Upper lobe of right lung (tissue), 1 donor: ENCODE data around the gene PRDM16. TPM values are rescaled to one million over a fixed set of nuclear protein-coding genes. Genes with fewer than 3 reads are reported as not detected.

Source experiments
- ATAC-seq: fragments of 200-7000 bp; cut with Tn5 transposase; one replicate; pipeline ENCODE4 v1.9.1; 2020; ENCODE audit warnings: mild to moderate bottlenecking, moderate library complexity
- DNase-seq: peaks from one replicate; pipeline ENCODE4 v3.0.0-alpha.2; 2020
- H3K27ac ChIP-seq: fragments of 200-600 bp; one replicate; pipeline ENCODE4 v1.8.0; 2022
- H3K27me3 ChIP-seq: fragments of 200-600 bp; one replicate; pipeline ENCODE4 v1.8.0; 2022; ENCODE audit warnings: mild to moderate bottlenecking
- H3K36me3 ChIP-seq: fragments of 200-600 bp; one replicate; pipeline ENCODE4 v1.8.0; 2022
- H3K4me1 ChIP-seq: fragments of 200-600 bp; one replicate; pipeline ENCODE4 v1.8.0; 2022
- H3K4me3 ChIP-seq: fragments of 200-600 bp; one replicate; pipeline ENCODE4 v1.8.0; 2022; ENCODE audit warnings: mild to moderate bottlenecking
- H3K9me3 ChIP-seq: fragments of 200-600 bp; one replicate; pipeline ENCODE4 v1.8.0; 2022
- intact Hi-C: fragments of 100-400 bp; cut with DNase I; formaldehyde crosslinking; loops from one replicate; pipeline ENCODE4 v1.11.0; 2022
- total RNA-seq: library from RNA; stranded (reverse); fragmentation: NEBNext Ultra II Directional; extraction: Animal tissue kit (Norgen Biotek cat#: 25700); gene quantifications from one replicate; pipeline ENCODE4 v1.2.1, GENCODE V29; 2021
- TF ChIP-seq, protein P1 (sequence below): fragments of 200-600 bp; IDR thresholded peaks from one replicate; pipeline ENCODE4 v1.8.0; 2022; ENCODE audit warnings: antibody characterized with exemption
- donor health status: DM: no; HTN: yes; CAD: no; lungs with severe emphysema.

PRDM16 gene
- total RNA-seq, 1 donor from 2014 or later = 21.0 TPM

DNA sequence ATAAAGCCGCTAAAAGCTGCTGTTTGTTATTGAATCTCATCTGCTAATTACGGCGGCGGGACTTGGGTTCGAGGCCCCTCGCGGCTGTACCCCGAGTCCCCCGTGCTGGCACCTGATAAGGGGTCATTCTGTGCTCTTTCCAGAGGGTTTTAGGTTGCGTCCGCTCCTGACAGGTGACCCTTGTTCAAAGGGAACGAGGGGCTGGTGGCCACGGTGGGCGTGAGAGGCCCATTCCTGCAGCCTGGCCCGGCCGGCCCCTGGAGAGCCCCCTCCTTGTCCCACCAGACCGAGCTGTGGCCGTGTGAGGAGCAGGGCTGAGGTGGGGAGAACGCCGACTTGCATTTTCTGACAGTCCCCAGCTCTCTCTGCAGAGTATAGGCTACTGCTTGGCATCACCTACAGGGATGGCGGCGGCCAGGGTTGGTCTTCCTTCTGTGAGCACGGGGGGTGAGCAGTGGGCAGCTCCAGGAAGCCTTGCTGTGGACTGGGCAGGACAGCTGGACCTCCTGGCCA lies 12.2 kb downstream of the PRDM16 start:
- Histone ChIP-seq H3K4me3 (no peak overlapping the region), H3K36me3 (no peaks in the 10 kb centered on the region), H3K27ac (no peak overlapping the region), H3K4me1 (peaks cover 17% of the 10 kb centered on the region), H3K9me3 (no peaks in the 10 kb centered on the region), H3K27me3 (peaks cover 10% of the 10 kb centered on the region)
- intact Hi-C loops = no loop called here
- TF ChIP-seq, protein P1, sequence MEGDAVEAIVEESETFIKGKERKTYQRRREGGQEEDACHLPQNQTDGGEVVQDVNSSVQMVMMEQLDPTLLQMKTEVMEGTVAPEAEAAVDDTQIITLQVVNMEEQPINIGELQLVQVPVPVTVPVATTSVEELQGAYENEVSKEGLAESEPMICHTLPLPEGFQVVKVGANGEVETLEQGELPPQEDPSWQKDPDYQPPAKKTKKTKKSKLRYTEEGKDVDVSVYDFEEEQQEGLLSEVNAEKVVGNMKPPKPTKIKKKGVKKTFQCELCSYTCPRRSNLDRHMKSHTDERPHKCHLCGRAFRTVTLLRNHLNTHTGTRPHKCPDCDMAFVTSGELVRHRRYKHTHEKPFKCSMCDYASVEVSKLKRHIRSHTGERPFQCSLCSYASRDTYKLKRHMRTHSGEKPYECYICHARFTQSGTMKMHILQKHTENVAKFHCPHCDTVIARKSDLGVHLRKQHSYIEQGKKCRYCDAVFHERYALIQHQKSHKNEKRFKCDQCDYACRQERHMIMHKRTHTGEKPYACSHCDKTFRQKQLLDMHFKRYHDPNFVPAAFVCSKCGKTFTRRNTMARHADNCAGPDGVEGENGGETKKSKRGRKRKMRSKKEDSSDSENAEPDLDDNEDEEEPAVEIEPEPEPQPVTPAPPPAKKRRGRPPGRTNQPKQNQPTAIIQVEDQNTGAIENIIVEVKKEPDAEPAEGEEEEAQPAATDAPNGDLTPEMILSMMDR = no peak
- ATAC-seq = no peak
- DNase-seq = no peak

DNA sequence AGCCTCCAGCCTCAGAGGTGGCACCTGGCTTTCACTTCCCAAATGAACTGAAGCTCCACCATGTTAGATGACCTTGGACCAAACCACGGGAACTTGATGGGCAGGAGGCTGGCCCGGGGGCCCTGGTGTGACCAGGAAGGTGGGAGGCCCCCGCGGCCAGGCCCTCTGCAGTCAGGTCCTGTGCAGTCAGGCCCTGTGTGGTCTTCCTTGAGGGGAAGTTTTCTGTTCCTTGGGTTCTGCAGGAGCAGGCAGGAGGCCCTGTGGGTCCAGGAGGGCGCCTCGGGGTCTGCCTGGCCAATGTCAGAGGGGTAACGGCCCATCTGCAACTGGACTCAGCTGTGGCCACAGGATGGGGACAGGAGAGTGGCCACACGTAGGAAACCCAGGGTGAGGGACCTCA lies 13.0 kb downstream of the PRDM16 start:
- peaks cover 17% of the 10 kb centered on the region for H3K4me1 ChIP-seq
- TF ChIP-seq, protein P1 = no peak

DNA sequence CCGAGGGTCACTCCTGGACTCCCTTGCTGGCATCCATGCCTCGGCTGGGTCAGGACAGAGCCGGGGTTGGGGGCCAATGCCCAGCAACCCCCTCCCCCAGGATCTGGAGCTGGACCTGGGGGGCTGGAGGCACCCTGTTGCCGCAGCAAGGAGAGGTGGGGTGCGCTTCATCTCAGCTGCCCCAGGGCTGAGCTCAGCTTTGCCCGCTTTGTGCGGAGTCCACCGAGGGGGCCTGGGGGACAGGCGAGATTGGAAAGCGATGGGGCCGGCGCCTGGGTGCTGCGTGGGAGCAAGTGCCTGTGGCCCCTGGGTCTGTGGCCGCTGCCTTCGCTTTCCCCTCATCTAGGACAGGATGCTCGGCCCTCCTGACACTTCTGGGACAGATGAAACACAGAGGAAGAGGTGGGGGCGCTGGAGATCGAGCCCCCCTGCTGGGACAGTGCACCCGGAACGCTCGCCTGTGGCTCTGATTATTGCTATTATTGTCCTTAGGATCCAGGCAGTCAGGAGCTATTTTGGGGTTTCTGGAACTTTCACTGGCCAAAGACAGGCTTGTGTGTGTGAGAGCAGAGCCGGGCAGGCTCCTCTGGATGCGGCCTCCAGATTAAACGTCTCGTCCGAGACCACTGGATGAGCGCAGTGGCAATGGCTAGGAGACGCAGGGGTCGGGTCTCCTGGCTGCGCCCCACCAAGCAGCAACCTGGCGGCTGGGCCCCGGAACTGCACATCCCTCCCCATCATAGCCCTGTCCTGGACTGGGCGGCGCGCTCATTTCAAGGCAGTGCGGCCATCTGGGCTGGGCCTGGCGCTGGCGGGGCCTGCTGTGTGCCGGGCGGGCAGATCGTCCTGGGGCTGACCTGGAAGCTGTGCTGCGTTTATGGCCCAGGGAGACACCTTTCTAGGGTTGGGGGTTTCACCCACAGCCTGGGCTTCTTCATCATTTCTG lies 13.8 kb downstream of the PRDM16 start:
- H3K36me3 ChIP-seq = no peaks in the 10 kb centered on the region
- no peak overlapping the region for H3K27ac ChIP-seq
- H3K9me3 ChIP-seq = no peaks in the 10 kb centered on the region
- no peak for ATAC-seq
- DNase-seq = no peak
- intact Hi-C loops = no loop called here
- H3K27me3 ChIP-seq = peaks cover 10% of the 10 kb centered on the region
- peaks cover 17% of the 10 kb centered on the region for H3K4me1 ChIP-seq
- TF ChIP-seq, protein P1 = no peak
- no peak overlapping the region for H3K4me3 ChIP-seq

More for the DNA sequence above, 13.0 kb downstream of the PRDM16 start:
- Histone ChIP-seq H3K27ac (no peak overlapping the region), H3K9me3 (no peaks in the 10 kb centered on the region), H3K27me3 (peaks cover 10% of the 10 kb centered on the region), H3K4me3 (no peak overlapping the region), H3K36me3 (no peaks in the 10 kb centered on the region)
- intact Hi-C loops = no loop called here
- no peak for DNase-seq
- ATAC-seq = no peak

DNA sequence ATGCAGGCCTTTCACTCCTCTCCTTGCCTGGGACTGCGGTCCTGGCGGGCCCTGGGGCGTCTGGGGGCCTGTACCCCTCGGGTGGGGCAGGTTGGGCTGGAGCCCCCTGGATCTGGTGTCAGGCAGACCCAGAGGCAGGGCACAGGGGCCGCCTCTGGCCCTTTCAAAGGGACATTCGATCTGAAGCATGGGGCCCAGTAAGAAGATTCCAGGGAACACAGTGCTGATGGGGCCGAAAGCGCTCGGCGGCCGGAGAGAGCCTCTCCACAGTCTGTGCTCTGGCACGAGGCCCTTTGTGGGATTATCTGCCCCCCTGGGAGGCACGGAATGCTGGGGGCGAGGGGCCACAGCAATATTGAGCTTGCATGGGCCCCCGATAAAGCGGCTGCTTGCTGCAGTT lies 15.2 kb downstream of the PRDM16 start:
- intact Hi-C loops = no loop called here
- no peak for DNase-seq
- no peak for ATAC-seq

DNA sequence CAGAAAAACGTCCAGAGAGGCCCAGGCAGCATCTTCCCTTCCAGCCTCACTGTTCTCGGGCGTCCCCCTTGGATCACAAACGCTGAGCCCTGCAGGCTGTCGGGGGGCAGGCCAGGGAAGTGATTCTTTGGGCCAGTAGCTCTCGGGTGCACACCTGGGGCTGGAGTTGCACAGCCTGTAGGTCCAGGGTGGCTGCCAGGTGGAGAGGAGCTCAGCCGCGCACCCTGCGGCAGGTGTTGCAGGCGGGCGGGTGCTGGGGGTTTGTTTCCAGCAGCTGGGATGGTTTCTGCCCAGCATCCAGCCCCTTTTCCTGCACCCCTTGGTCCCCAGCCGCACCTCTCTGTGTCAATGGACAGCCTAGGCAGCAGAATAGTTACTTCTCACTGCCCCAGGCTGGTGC lies 15.7 kb downstream of the PRDM16 start:
- Histone ChIP-seq H3K9me3 (no peaks in the 10 kb centered on the region), H3K4me3 (no peak overlapping the region), H3K4me1 (peaks cover 3% of the 10 kb centered on the region), H3K27ac (no peak overlapping the region), H3K27me3 (peaks cover 1% of the 10 kb centered on the region), H3K36me3 (no peaks in the 10 kb centered on the region)
- ATAC-seq (no peak), DNase-seq (no peak)
- intact Hi-C loops = no loop called here
- TF ChIP-seq, protein P1 = no peak

More for the DNA sequence above, 15.2 kb downstream of the PRDM16 start:
- no peak overlapping the region for H3K4me3 ChIP-seq
- peaks cover 9% of the 10 kb centered on the region for H3K4me1 ChIP-seq
- H3K9me3 ChIP-seq = no peaks in the 10 kb centered on the region
- peaks cover 7% of the 10 kb centered on the region for H3K27me3 ChIP-seq
- TF ChIP-seq, protein P1 = no peak
- H3K36me3 ChIP-seq = no peaks in the 10 kb centered on the region
- H3K27ac ChIP-seq = no peak overlapping the region
